OCI-LY3 (cell line): ENCODE data around the gene CALU.

Source experiments
- H2AFZ ChIP-seq: fragments of 200-600, 300-600 bp; shearing (Covaris generic); 2 replicates; pipeline ENCODE4 v1.6.0; 2014; ENCODE audit warnings: antibody characterized with exemption, low read depth, low read length
- H3K27ac ChIP-seq: fragments of 200-600, 300-600 bp; sonication (generic); 2 replicates; pipeline ENCODE4 v1.5.1; 2014; ENCODE audit warnings: mild to moderate bottlenecking, low read length, moderate library complexity, mixed read lengths
- H3K27me3 ChIP-seq: fragments of 200-600, 300-600 bp; sonication (generic); 2 replicates; pipeline ENCODE4 v1.6.1; 2014; ENCODE audit warnings: low read depth, low read length, mixed read lengths
- H3K36me3 ChIP-seq: fragments of 200-600, 300-600 bp; sonication (generic); replicated peaks from 2 replicates; pipeline ENCODE3; 2014; ENCODE audit warnings: low read depth, low read length, mixed read lengths
- H3K4me1 ChIP-seq: fragments of 300-600, 200-600 bp; sonication (generic); 2 replicates; pipeline ENCODE4 v1.6.1; 2014; ENCODE audit warnings: low read length, mixed read lengths
- H3K4me2 ChIP-seq: fragments of 200-600, 300-600 bp; sonication (generic); 2 replicates; pipeline ENCODE4 v1.6.1; 2014; ENCODE audit warnings: low read length, mixed read lengths
- H3K4me3 ChIP-seq: fragments of 300-600, 200-600 bp; sonication (generic); 2 replicates; pipeline ENCODE4 v1.5.1; 2014; ENCODE audit warnings: antibody characterized with exemption, mild to moderate bottlenecking, low read length, moderate library complexity
- H3K79me2 ChIP-seq: fragments of 300-600, 200-600 bp; shearing (Covaris generic); 2 replicates; pipeline ENCODE4 v1.6.1; 2014; ENCODE audit warnings: mild to moderate bottlenecking, low read length, mixed read lengths
- H3K9ac ChIP-seq: fragments of 300-600, 200-600 bp; shearing (Covaris generic); 2 replicates; pipeline ENCODE4 v1.6.0; 2014; ENCODE audit warnings: mild to moderate bottlenecking, low read length, moderate library complexity
- H3K9me3 ChIP-seq: fragments of 200-600, 300-600 bp; shearing (Covaris generic); 2 replicates; pipeline ENCODE4 v1.6.1; 2014; ENCODE audit warnings: low read length, mixed read lengths; ENCODE audit not compliant: insufficient read depth
- H4K20me1 ChIP-seq: fragments of 200-600, 300-600 bp; sonication (generic); 2 replicates; pipeline ENCODE4 v1.6.1; 2016; ENCODE audit warnings: low read length, mixed read lengths; ENCODE audit not compliant: insufficient read depth
- EZH2phosphoT487 ChIP-seq: fragments of 200-600 bp; shearing (Covaris generic); IDR thresholded peaks from 2 replicates; pipeline ENCODE4 v1.6.1; 2018; ENCODE audit warnings: antibody characterized with exemption, mixed run types, low read depth
- TF ChIP-seq, protein P1 (sequence below): fragments of 200-600, 300-600 bp; sonication (generic); IDR thresholded peaks from 2 replicates; pipeline ENCODE4 v1.5.1; 2014; ENCODE audit warnings: antibody characterized with exemption, low read length, low read depth

Gene CALU

DNA sequence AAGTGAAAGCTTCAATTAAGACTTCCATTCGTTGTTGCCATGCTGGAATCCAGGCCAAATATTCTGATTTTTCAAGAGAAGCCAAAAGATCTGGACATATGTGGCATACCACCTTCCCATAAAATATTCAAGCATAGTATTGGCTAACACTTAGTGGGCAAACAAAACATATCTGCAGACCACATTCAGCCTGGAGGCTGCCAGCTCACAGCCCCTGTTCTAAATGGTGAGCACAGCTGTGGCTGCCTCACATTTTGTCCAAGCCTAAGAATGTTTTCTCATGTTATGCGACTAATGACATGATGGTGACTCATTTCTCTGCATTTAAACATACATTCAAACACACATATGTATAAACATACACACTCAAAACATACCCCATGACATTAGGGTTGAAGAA is 10.6 kb upstream of the CALU start:
- Histone ChIP-seq H3K79me2 (no peaks in the 10 kb centered on the region), H3K36me3 (no peaks in the 10 kb centered on the region), H3K9me3 (no peaks in the 10 kb centered on the region), H3K9ac (no peak overlapping the region), H2AFZ (no peak overlapping the region), H3K27me3 (no peaks in the 10 kb centered on the region), H3K4me3 (no peak overlapping the region), H3K4me2 (no peak overlapping the region), H3K4me1 (no peaks in the 10 kb centered on the region), H3K27ac (no peak overlapping the region), H4K20me1 (no peaks in the 10 kb centered on the region)
- TF ChIP-seq, protein P1, sequence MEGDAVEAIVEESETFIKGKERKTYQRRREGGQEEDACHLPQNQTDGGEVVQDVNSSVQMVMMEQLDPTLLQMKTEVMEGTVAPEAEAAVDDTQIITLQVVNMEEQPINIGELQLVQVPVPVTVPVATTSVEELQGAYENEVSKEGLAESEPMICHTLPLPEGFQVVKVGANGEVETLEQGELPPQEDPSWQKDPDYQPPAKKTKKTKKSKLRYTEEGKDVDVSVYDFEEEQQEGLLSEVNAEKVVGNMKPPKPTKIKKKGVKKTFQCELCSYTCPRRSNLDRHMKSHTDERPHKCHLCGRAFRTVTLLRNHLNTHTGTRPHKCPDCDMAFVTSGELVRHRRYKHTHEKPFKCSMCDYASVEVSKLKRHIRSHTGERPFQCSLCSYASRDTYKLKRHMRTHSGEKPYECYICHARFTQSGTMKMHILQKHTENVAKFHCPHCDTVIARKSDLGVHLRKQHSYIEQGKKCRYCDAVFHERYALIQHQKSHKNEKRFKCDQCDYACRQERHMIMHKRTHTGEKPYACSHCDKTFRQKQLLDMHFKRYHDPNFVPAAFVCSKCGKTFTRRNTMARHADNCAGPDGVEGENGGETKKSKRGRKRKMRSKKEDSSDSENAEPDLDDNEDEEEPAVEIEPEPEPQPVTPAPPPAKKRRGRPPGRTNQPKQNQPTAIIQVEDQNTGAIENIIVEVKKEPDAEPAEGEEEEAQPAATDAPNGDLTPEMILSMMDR, result no peak
- TF ChIP-seq EZH2phosphoT487, result no peak

DNA sequence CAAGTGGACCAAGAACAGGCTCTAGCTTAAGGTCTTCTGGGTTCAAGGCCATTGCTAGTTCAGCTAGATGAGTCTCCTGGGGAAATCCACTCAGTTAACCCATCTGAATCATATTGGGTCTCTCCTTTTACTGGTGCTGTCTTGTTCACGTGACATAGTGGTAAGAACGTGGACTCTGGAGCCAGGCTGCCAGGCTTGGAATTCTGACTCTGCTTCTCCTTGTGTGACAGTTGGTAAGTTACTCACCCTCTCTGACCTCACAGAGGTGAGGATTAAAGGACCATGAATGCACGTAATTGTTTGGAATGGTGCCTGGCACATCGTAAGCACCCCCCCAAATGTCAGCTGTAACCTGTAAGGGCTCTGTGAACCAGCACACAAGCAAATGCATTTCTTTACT is 9.7 kb upstream of the CALU start:
- no peaks in the 10 kb centered on the region for H3K79me2 ChIP-seq
- no peaks in the 10 kb centered on the region for H3K9me3 ChIP-seq
- no peak overlapping the region for H2AFZ ChIP-seq
- H3K4me1 ChIP-seq, result peaks cover 1% of the 10 kb centered on the region; the same call in 1 of the 2 replicates
- no peak overlapping the region for H3K4me2 ChIP-seq
- H3K4me3 ChIP-seq, result no peak overlapping the region
- no peaks in the 10 kb centered on the region for H3K27me3 ChIP-seq
- TF ChIP-seq, protein P1, result no peak
- no peak for TF ChIP-seq EZH2phosphoT487
- no peak overlapping the region for H3K9ac ChIP-seq
- H3K36me3 ChIP-seq, result no peaks in the 10 kb centered on the region
- H4K20me1 ChIP-seq, result no peaks in the 10 kb centered on the region
- H3K27ac ChIP-seq, result no peak overlapping the region

DNA sequence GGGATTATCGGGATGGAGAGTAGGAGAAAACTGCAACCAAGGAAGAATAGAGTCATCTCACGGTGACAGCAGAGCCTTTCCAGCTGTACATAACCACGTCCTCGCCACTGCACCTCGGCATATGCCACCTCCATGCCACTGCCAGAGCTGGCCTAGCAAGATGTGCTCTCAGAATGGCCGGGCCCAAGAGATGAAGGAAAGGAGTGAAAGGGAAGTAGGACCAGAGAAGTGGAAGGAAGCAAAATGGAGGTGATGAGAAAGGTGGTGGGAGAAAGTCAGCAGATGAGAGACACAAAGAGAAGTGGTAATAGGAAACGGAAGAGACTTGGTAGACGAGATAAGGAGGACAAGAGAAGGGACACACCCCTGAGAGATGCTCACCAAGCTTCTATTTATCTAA is 8.0 kb upstream of the CALU start:
- TF ChIP-seq, protein P1, result no peak
- no peak for TF ChIP-seq EZH2phosphoT487
- Histone ChIP-seq H3K27me3 (no peaks in the 10 kb centered on the region), H4K20me1 (no peaks in the 10 kb centered on the region), H3K4me1 (peaks cover 18% of the 10 kb centered on the region), H2AFZ (no peak overlapping the region), H3K4me3 (no peak overlapping the region), H3K9me3 (no peaks in the 10 kb centered on the region), H3K36me3 (no peaks in the 10 kb centered on the region), H3K79me2 (no peaks in the 10 kb centered on the region), H3K9ac (no peak overlapping the region), H3K27ac (no peak overlapping the region), H3K4me2 (no peak overlapping the region)

DNA sequence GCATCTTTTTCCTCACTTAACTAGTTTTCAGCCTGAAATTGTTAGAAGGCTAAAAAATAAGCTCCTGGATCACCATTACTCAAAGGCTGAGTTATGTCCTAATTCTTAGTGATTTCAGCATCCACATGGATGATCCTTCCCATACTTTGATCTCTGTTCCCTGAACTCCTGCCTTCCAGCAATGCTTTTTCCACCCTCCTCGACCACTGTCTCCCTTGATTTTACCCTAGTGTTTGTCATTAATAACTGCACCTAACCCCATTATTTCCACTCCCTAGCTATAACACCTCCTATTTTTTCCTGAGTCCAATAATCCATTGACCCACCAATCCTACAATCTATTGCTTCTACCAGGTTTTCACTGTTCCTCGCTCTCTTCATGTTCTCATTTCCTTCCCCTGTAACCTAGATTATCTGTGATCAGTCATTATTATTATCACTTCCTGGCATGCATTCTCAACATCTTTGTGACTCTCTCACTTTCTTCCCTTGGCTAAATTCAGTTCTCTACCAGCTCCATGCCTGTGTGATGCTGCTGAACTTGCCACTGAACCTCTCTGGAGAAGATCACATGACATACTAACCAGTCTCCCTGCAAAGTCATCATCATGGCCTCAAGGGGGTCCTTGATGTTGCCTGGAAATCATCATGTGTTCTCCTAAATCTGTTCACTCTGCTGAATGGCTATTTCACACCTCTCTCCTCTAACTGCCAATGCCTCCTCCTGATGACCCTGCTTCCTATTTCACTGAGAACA is 6.5 kb upstream of the CALU start:
- Histone ChIP-seq H2AFZ (no peak overlapping the region), H3K79me2 (no peaks in the 10 kb centered on the region), H3K27me3 (no peaks in the 10 kb centered on the region), H3K36me3 (no peaks in the 10 kb centered on the region), H4K20me1 (no peaks in the 10 kb centered on the region), H3K4me3 (no peak overlapping the region), H3K9me3 (no peaks in the 10 kb centered on the region), H3K9ac (no peak overlapping the region), H3K4me1 (peaks cover 19% of the 10 kb centered on the region), H3K27ac (no peak overlapping the region), H3K4me2 (no peak overlapping the region)
- TF ChIP-seq EZH2phosphoT487, result no peak
- TF ChIP-seq, protein P1, result no peak
